22Rv1 (cell line): Measurements from ENCODE around the gene YWHAB.
"Not testable (repeated sequence)": the region's sequence is repeated elsewhere in the genome, so short reads cannot be mapped to it uniquely, and the experiment has no call there.

Experiments
- H3K27ac ChIP-seq: fragments of 450-650 bp; 2 replicates; pipeline ENCODE4 v1.5.1; 2017
- CTCF ChIP-seq: fragments of 450-650 bp; IDR thresholded peaks from 2 replicates; pipeline ENCODE4 v1.5.1; 2017; ENCODE audit warnings: mild to moderate bottlenecking
- ZFX ChIP-seq: fragments of 450-650 bp; IDR thresholded peaks from 2 replicates; pipeline ENCODE4 v1.6.1; 2017; ENCODE audit warnings: antibody characterized with exemption, borderline replicate concordance

The YWHAB gene

GRCh38 chr20:44856856-44857448, 28.6 kb upstream of the YWHAB start:
- no peak overlapping the region for H3K27ac ChIP-seq
- TF ChIP-seq CTCF = no peak
- no peak for TF ChIP-seq ZFX

GRCh38 chr20:44858606-44859360, 26.7 kb upstream of the YWHAB start:
- TF ChIP-seq ZFX (no peak), CTCF (no peak)
- no peak overlapping the region for H3K27ac ChIP-seq

GRCh38 chr20:44861531-44862006, 23.9 kb upstream of the YWHAB start:
- no peak overlapping the region for H3K27ac ChIP-seq

GRCh38 chr20:44862286-44862685, 23.2 kb upstream of the YWHAB start:
- no peak overlapping the region for H3K27ac ChIP-seq
- no peak for TF ChIP-seq CTCF
- TF ChIP-seq ZFX = no peak

More at GRCh38 chr20:44861531-44862006, 23.9 kb upstream of the YWHAB start:
- TF ChIP-seq ZFX (no peak), CTCF (no peak)

- H3K27ac ChIP-seq = not testable (repeated sequence)
Observed at GRCh38 chr20:44863365-44864084, 22.0 kb upstream of the YWHAB start.

- not testable (repeated sequence) for H3K27ac ChIP-seq
Observed at GRCh38 chr20:44864493-44864892, 21.0 kb upstream of the YWHAB start.

- TF ChIP-seq CTCF (no peak), ZFX (no peak)
- no peak overlapping the region for H3K27ac ChIP-seq
Observed at GRCh38 chr20:44866703-44867335, 18.7 kb upstream of the YWHAB start.

- TF ChIP-seq CTCF = no peak
- H3K27ac ChIP-seq = no peak overlapping the region
Observed at GRCh38 chr20:44869471-44869870, 16.0 kb upstream of the YWHAB start.

GRCh38 chr20:44882360-44882759, 3.1 kb upstream of the YWHAB start:
- H3K27ac ChIP-seq = not testable (repeated sequence)
